Jurkat, Clone E6-1 (cell line): ENCODE results near the gene RAB9A.
"Not testable (repeated sequence)": the region's sequence is repeated elsewhere in the genome, so short reads cannot be mapped to it uniquely, and the experiment has no call there.

ENCODE experiments used
- DNase-seq: peaks from one replicate; pipeline ENCODE4 v3.0.0-alpha.2; 2011; ENCODE audit warnings: low read depth, low spot score
- H3K4me3 ChIP-seq: 2 replicates; pipeline ENCODE4 v1.5.1; 2011; ENCODE audit warnings: mild to moderate bottlenecking, low read length, control low read depth, moderate library complexity

The RAB9A gene

GRCh38 chrX:13666836-13667235, 22.1 kb upstream of the RAB9A start:
- no peak for DNase-seq
- no peak overlapping the region for H3K4me3 ChIP-seq

GRCh38 chrX:13667919-13668318, 21.0 kb upstream of the RAB9A start:
- no peak for DNase-seq

GRCh38 chrX:13669246-13669737, 19.6 kb upstream of the RAB9A start:
- H3K4me3 ChIP-seq = no peak overlapping the region
- DNase-seq = no peak

More at GRCh38 chrX:13667919-13668318, 21.0 kb upstream of the RAB9A start:
- H3K4me3 ChIP-seq = no peak overlapping the region

GRCh38 chrX:13669755-13670154, 19.2 kb upstream of the RAB9A start:
- not testable (repeated sequence) for DNase-seq, H3K4me3 ChIP-seq

GRCh38 chrX:13670197-13670596, 18.7 kb upstream of the RAB9A start:
- no peak for DNase-seq
- H3K4me3 ChIP-seq = no peak overlapping the region

GRCh38 chrX:13673016-13673415, 15.9 kb upstream of the RAB9A start:
- no peak overlapping the region for H3K4me3 ChIP-seq
- no peak for DNase-seq

GRCh38 chrX:13676885-13677284, 12.0 kb upstream of the RAB9A start:
- no peak for DNase-seq
- H3K4me3 ChIP-seq = no peak overlapping the region

GRCh38 chrX:13679700-13680099, 9.2 kb upstream of the RAB9A start:
- not testable (repeated sequence) for DNase-seq, H3K4me3 ChIP-seq

- no peak overlapping the region for H3K4me3 ChIP-seq
- DNase-seq = no peak
Observed at GRCh38 chrX:13681595-13681994, 7.3 kb upstream of the RAB9A start.

GRCh38 chrX:13684361-13684760, 4.6 kb upstream of the RAB9A start:
- no peak for DNase-seq
- no peak overlapping the region for H3K4me3 ChIP-seq

GRCh38 chrX:13685126-13685763, 3.7 kb upstream of the RAB9A start:
- no peak for DNase-seq
- no peak overlapping the region for H3K4me3 ChIP-seq

GRCh38 chrX:13687203-13687602, 1.7 kb upstream of the RAB9A start:
- DNase-seq = no peak
- no peak overlapping the region for H3K4me3 ChIP-seq

GRCh38 chrX:13688384-13688957, 457 bp upstream of the RAB9A start:
- peak overlapping the region; percentile 74 for H3K4me3 ChIP-seq

GRCh38 chrX:13689741-13690211, 848 bp downstream of the RAB9A start:
- peak overlapping the region; percentile 74 for H3K4me3 ChIP-seq
- DNase-seq = no peak

More at GRCh38 chrX:13688384-13688957, 457 bp upstream of the RAB9A start:
- no peak for DNase-seq

GRCh38 chrX:13690836-13691235, 1.9 kb downstream of the RAB9A start:
- DNase-seq = no peak
- H3K4me3 ChIP-seq = no peak overlapping the region

GRCh38 chrX:13691841-13692371, 3.0 kb downstream of the RAB9A start:
- DNase-seq = no peak
- H3K4me3 ChIP-seq = no peak overlapping the region

- no peak overlapping the region for H3K4me3 ChIP-seq
Observed at GRCh38 chrX:13692771-13693231, 3.9 kb downstream of the RAB9A start.

GRCh38 chrX:13693341-13693961, 4.5 kb downstream of the RAB9A start:
- no peak overlapping the region for H3K4me3 ChIP-seq
- no peak for DNase-seq

More at GRCh38 chrX:13692771-13693231, 3.9 kb downstream of the RAB9A start:
- no peak for DNase-seq

- no peak for DNase-seq
- H3K4me3 ChIP-seq = no peak overlapping the region
Observed at GRCh38 chrX:13694359-13694758, 5.4 kb downstream of the RAB9A start.

- no peak for DNase-seq
- H3K4me3 ChIP-seq = no peak overlapping the region
Observed at GRCh38 chrX:13694983-13695382, 6.1 kb downstream of the RAB9A start.
